ENCODE results near the gene ZGRF1.
"Not testable (repeated sequence)": the region's sequence is repeated elsewhere in the genome, so short reads cannot be mapped to it uniquely, and the experiment has no call there.

Gene ZGRF1

DNA sequence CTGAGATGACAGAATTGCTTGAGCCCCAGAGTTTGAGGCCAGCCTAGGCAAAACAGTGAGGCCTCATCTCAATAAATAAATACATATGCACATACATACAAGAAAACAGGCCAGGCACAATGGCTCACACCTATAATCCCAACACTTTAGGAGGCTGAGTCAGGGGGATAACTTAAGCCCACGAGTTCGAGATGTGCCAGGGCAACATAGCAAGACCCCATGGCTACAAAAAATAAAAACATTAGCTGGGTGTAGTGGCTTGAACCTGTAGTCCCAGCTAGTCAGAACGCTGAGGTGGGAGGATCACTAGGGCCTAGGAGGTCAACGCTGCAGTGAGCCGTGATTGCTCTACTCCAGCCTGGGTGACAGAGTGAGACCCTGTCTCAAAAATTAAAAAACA lies 69.2 kb downstream of the ZGRF1 start:
- POLR2A ChIA-PET, result no interaction called here
- no peak for TF ChIP-seq ELF4 (IDR thresholded peaks at IDR 0.05)
- TF ChIP-seq TARDBP (IDR thresholded peaks at IDR 0.05), result no peak
- TF ChIP-seq ZNF384 (IDR thresholded peaks at IDR 0.05), result no peak
- no peak for TF ChIP-seq FOXA1 (IDR thresholded peaks at IDR 0.05)
- CTCF ChIA-PET, result no interaction called here
- no peak for DNase-seq (ENCODE audit: extremely low spot score)

DNA sequence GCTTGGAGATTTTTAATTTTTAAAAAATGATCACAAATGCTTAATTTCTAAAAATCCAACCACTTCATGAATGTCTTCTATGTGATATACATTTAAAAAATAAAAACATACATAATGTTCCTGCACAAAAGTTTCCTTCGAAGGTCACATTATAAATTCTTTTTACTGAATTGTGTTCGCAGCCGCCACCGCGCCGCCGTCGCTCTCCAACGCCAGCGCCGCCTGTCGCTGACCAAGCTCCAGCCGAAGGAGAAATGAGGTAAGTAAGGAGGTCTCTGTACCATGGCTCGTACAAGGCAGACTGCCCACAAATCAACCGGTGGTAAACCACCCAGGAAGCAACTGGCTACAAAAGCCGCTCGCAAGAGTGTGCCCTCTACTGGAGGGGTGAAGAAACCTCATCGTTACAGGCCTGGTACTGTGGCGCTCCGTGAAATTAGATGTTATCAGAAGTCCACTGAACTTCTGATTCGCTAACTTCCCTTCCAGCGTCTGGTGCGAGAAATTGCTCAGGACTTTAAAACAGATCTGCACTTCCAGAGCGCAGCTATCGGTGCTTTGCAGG lies 71.9 kb downstream of the ZGRF1 start:
- POLR2A ChIA-PET, result no interaction called here
- no peak for DNase-seq (ENCODE audit: extremely low spot score)
- TF ChIP-seq L3MBTL2 (conservative IDR thresholded peaks at IDR 0.05), result no peak
- CTCF ChIA-PET, result no interaction called here

DNA sequence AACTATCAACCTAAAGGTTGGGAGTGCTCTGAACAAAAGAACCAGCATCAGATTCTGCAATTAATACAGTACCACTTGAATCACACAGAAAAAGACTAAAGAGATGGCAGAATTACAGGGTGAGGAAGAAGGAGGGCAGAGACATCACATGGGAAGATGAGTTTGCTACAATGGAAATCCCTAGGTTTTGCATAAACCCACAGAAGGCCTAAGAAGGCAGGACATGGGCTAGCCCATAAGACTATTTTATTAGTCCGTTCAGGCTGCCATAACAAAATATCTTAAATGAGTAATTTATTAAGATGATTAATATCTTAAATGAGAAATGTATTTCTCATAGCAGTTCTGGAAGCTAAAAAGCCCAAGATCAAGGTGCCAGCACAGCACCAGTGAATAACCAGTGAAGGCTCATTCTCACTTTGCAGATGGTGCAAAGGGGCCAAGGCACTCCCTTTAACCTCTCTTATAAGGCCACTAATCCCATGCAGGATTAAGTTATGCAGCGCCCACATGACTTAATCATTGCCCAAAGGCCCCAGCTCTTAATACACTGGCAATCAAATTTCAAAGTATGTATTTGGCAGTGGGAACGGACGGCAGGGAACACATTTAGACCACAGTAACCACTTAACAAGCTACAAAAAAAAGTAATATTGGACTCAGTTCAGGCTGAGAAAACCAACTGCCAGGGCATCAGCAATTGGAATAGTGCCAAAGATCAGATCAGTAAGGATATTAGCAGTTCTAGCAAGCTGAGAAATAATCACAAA lies 73.1 kb downstream of the ZGRF1 start:
- no peak for DNase-seq (ENCODE audit: extremely low spot score)

DNA sequence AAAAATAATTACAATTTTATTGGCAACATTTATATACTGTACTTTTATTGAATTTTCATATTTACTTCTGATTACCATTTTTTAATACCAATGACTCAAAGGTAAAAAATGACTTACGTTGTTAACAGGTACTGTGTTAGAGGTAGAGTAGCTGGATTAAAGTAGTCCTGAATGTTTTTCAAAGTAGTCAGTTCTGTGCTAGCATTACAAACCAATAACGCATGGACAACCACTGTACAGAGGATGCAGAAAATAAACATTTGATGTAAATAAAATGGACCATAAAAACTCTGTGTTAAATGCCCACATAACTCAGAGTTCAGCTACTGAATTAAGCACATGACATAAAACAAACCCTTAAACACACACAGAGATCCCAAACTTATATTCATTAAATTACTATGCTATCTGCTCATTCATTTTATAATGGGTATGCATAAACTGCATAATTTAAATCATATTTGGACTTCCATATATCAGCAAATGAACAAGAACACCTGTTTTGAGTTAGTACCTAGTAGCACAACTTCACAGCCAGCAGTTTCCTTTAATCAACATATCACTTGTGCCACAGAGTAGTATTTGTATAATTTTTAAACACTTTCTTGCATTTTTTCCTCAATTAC lies 74.3 kb downstream of the ZGRF1 start:
- DNase-seq (ENCODE audit: extremely low spot score), result no peak
- ChIA-PET CTCF (no interaction called here), POLR2A (no interaction called here)
- TF ChIP-seq SP1 (IDR thresholded peaks at IDR 0.05) (no peak), LEF1 (IDR thresholded peaks at IDR 0.05; ENCODE audit: borderline replicate concordance) (no peak), CTBP1 (IDR thresholded peaks at IDR 0.05; ENCODE audit: borderline replicate concordance) (no peak), L3MBTL2 (conservative IDR thresholded peaks at IDR 0.05) (no peak), SUZ12 (IDR thresholded peaks at IDR 0.05) (no peak), FOXM1 (IDR thresholded peaks at IDR 0.05; ENCODE audit: borderline replicate concordance) (no peak), ELF4 (IDR thresholded peaks at IDR 0.05) (no peak), ZNF384 (IDR thresholded peaks at IDR 0.05) (no peak), ARNT (IDR thresholded peaks at IDR 0.05) (no peak), FOXK2 (IDR thresholded peaks at IDR 0.05) (no peak), HDGF (IDR thresholded peaks at IDR 0.05; ENCODE audit: borderline replicate concordance) (no peak), FOXA1 (IDR thresholded peaks at IDR 0.05) (no peak), NFRKB (IDR thresholded peaks at IDR 0.05) (no peak), BHLHE40 (IDR thresholded peaks at IDR 0.05; ENCODE audit: borderline replicate concordance) (no peak), TARDBP (IDR thresholded peaks at IDR 0.05) (no peak)
- TF ChIP-seq, protein P1, sequence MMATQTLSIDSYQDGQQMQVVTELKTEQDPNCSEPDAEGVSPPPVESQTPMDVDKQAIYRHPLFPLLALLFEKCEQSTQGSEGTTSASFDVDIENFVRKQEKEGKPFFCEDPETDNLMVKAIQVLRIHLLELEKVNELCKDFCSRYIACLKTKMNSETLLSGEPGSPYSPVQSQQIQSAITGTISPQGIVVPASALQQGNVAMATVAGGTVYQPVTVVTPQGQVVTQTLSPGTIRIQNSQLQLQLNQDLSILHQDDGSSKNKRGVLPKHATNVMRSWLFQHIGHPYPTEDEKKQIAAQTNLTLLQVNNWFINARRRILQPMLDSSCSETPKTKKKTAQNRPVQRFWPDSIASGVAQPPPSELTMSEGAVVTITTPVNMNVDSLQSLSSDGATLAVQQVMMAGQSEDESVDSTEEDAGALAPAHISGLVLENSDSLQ (IDR thresholded peaks at IDR 0.05), result no peak

More for the DNA sequence above, 73.1 kb downstream of the ZGRF1 start:
- CTCF ChIA-PET, result no interaction called here
- TF ChIP-seq ELF4 (IDR thresholded peaks at IDR 0.05), result no peak
- no peak for TF ChIP-seq CTBP1 (IDR thresholded peaks at IDR 0.05; ENCODE audit: borderline replicate concordance)
- TF ChIP-seq ZNF384 (IDR thresholded peaks at IDR 0.05), result no peak
- TF ChIP-seq FOXA1 (IDR thresholded peaks at IDR 0.05), result no peak
- TF ChIP-seq SUZ12 (IDR thresholded peaks at IDR 0.05), result no peak
- TF ChIP-seq NFRKB (IDR thresholded peaks at IDR 0.05), result no peak
- no peak for TF ChIP-seq TARDBP (IDR thresholded peaks at IDR 0.05)
- POLR2A ChIA-PET, result no interaction called here

DNA sequence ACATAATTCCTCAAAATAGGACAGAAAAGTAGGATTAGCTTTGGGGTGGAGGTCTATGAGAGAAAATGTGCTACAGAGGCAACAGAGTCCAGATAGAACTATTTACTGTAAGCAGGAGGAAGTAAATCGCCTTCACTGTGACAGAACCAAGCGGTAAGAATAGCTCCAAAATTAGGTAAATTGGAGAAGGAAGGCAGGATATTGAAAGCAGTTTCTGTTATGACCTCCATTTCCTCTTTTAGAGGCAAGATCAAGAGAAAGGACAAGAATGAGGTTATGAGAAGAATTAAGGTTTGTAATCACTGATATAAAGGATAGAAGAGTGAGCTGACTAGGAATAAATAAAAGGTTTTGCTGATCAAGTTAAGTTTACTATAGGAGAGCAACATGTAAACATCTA lies 76.6 kb downstream of the ZGRF1 start:
- ChIA-PET POLR2A (no interaction called here), CTCF (no interaction called here)
- TF ChIP-seq ARNT (IDR thresholded peaks at IDR 0.05) (no peak), SP1 (IDR thresholded peaks at IDR 0.05) (no peak), LEF1 (IDR thresholded peaks at IDR 0.05; ENCODE audit: borderline replicate concordance) (no peak), BHLHE40 (IDR thresholded peaks at IDR 0.05; ENCODE audit: borderline replicate concordance) (no peak), SUZ12 (IDR thresholded peaks at IDR 0.05) (no peak), TARDBP (IDR thresholded peaks at IDR 0.05) (no peak), FOXA1 (IDR thresholded peaks at IDR 0.05) (no peak)
- no peak for DNase-seq (ENCODE audit: extremely low spot score)

DNA sequence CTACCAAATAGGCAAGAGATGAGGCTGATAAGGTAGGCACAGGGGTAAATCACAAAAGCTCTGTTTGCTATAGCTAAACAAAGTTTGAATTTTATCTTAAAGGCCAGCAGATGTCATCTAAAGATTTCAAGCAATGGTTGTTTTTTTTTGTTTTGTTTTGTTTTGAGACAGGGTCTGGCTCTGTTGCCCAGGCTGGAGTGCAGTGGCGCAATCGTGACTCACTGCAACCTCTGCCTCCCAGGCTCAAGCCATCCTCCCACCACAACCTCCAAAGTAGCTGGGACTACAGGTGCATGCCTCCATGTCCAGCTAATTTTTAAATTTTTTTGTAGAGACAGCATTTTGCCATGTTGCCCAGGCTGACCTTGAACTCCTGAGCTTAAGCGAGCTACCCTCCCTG lies 77.7 kb downstream of the ZGRF1 start:
- TF ChIP-seq SUZ12 (IDR thresholded peaks at IDR 0.05) (no peak), ELF4 (IDR thresholded peaks at IDR 0.05) (no peak), FOXA1 (IDR thresholded peaks at IDR 0.05) (no peak), HDGF (IDR thresholded peaks at IDR 0.05; ENCODE audit: borderline replicate concordance) (no peak), TARDBP (IDR thresholded peaks at IDR 0.05) (no peak), LEF1 (IDR thresholded peaks at IDR 0.05; ENCODE audit: borderline replicate concordance) (no peak), BHLHE40 (IDR thresholded peaks at IDR 0.05; ENCODE audit: borderline replicate concordance) (no peak), CTBP1 (IDR thresholded peaks at IDR 0.05; ENCODE audit: borderline replicate concordance) (no peak)
- TF ChIP-seq, protein P1 (IDR thresholded peaks at IDR 0.05), result no peak
- no peak for DNase-seq (ENCODE audit: extremely low spot score)
- ChIA-PET POLR2A (no interaction called here), CTCF (no interaction called here)

DNA sequence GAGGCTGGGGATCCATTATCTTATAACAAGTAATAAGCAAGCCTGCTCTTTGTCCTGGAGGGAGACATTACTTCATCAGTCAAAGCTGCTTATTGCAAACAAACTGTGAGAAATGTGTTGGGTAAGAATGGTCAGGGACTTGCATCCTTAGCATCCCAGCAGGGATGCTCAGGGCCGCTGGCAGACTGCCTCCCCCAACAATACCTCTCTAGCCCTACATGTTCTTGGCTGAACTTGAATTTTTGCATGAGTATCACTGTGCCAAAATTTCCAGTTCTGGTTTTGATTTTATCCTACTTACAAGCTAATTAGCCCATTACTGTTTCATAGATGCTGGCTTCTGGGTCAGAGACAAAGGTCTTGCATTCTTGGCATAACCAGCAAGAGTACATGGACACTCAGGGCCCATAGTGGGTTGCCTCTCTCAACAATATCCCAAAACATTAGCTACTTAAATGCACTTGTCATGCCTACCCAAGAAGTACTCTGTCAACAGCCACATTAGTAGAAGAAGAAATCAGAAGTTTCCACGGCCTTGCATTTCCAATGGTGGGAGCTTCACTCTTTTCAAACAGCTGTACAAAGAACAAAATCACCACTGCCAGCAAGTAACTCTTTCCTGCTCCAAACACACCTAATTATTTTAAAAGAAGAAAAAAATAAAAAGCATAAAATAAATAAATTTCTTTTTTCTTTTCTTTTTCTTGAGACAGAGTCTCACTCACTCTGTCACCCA lies 78.9 kb downstream of the ZGRF1 start:
- DNase-seq (ENCODE audit: extremely low spot score), result no peak
- TF ChIP-seq FOXA1 (IDR thresholded peaks at IDR 0.05) (no peak), ELF4 (IDR thresholded peaks at IDR 0.05) (no peak), SP1 (IDR thresholded peaks at IDR 0.05) (no peak), L3MBTL2 (conservative IDR thresholded peaks at IDR 0.05) (no peak), LEF1 (IDR thresholded peaks at IDR 0.05; ENCODE audit: borderline replicate concordance) (no peak), ARNT (IDR thresholded peaks at IDR 0.05) (no peak), SUZ12 (IDR thresholded peaks at IDR 0.05) (no peak), CTBP1 (IDR thresholded peaks at IDR 0.05; ENCODE audit: borderline replicate concordance) (no peak), NFRKB (IDR thresholded peaks at IDR 0.05) (no peak), BHLHE40 (IDR thresholded peaks at IDR 0.05; ENCODE audit: borderline replicate concordance) (no peak), ZNF384 (IDR thresholded peaks at IDR 0.05) (no peak), HDGF (IDR thresholded peaks at IDR 0.05; ENCODE audit: borderline replicate concordance) (no peak), FOXM1 (IDR thresholded peaks at IDR 0.05; ENCODE audit: borderline replicate concordance) (no peak), TARDBP (IDR thresholded peaks at IDR 0.05) (no peak), FOXK2 (IDR thresholded peaks at IDR 0.05) (no peak)
- TF ChIP-seq, protein P1 (IDR thresholded peaks at IDR 0.05), result no peak
- ChIA-PET POLR2A (no interaction called here), CTCF (interaction anchor here (0.6 kb wide), 1 partner anchor 332 kb away, joined by 3 read pairs; no protein-coding TSS in a partner anchor)

DNA sequence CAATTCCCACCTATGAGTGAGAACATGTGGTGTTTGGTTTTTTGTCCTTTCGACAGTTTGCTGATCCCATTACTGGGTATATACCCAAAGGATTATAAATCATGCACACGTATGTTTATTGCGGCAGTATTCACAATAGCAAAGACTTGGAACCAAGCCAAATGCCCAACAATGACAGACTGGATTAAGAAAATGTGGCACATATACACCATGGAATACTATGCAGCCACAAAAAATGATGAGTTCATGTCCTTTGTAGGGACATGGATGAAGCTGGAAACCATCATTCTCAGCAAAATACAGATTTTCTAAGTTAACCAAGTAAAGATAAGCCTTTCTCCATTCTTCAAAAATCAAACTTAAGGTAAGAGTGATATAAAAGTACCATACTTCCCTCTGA lies 82.4 kb downstream of the ZGRF1 start:
- CTCF ChIA-PET, POLR2A ChIA-PET: not testable (repeated sequence)

More for the DNA sequence above, 82.4 kb downstream of the ZGRF1 start:
- not testable (repeated sequence) for DNase-seq (ENCODE audit: extremely low spot score)

Data from HEK293T (cell line).